HepG2 (cell line): ENCODE data around the gene NT5M. TPM values are rescaled to one million over a fixed set of nuclear protein-coding genes. Genes with fewer than 3 reads are reported as not detected.

Source experiments
- MAZ ChIP-seq, 2 experiments: sonication (generic) in 1 of 2; formaldehyde crosslinking in 1 of 2; IDR thresholded peaks; 2 replicates each; pipeline versions ENCODE4 v1.5.0 to v1.6.1; 2012 to 2020; ENCODE audit warnings: low read depth in 2 of 2, mild to moderate bottlenecking in 2 of 2, borderline replicate concordance in 1 of 2, improper control_type of control experiment in 1 of 2, low read length in 1 of 2, missing genetic modification reagents in 1 of 2, moderate library complexity in 1 of 2
- NFRKB ChIP-seq: fragments of 450-650 bp; IDR thresholded peaks from 2 replicates; pipeline ENCODE4 v1.6.1; 2017
- NR3C1 ChIP-seq: sonication (generic); formaldehyde crosslinking; IDR thresholded peaks from 2 replicates; pipeline ENCODE4 v1.4.0; 2020; ENCODE audit warnings: missing genetic modification reagents
- ZBTB7A ChIP-seq: sonication (generic); formaldehyde crosslinking; IDR thresholded peaks from 2 replicates; pipeline ENCODE4 v1.8.0; 2022; ENCODE audit warnings: mild to moderate bottlenecking, missing genetic modification reagents
- ZNF160 ChIP-seq: sonication (generic); formaldehyde crosslinking; IDR thresholded peaks from 2 replicates; pipeline ENCODE4 v1.8.0; 2022; ENCODE audit warnings: mild to moderate bottlenecking, inconsistent platforms, missing genetic modification reagents
- polyA plus RNA-seq, 8 experiments: library from polyadenylated mRNA; depleted of rRNA in 3 of 8; stranded (reverse) in 7 of 8; unstranded in 1 of 8; fragments of >200 nt; fragmentation: Illumina TruSeq in 4 of 8; extraction: Trizol in 4 of 8; gene quantifications; 2 replicates each; pipeline versions ENCODE4 v1.2.1 to v1.2.3, GENCODE V29; 2011 to 2016; ENCODE audit warnings: low read depth in 4 of 8, missing spikeins in 1 of 8, mixed read lengths in 1 of 8; ENCODE audit not compliant: insufficient read depth in 1 of 8
- total RNA-seq, 5 experiments: library from RNA; depleted of rRNA; stranded (reverse); fragments of >200 nt; fragmentation: Illumina TruSeq; extraction: Trizol; gene quantifications; 2 replicates each; pipeline ENCODE4 v1.2.3, GENCODE V29; 2016; ENCODE audit warnings: low read depth in 1 of 5
- TF ChIP-seq, protein P1 (sequence below): sonication (generic); formaldehyde crosslinking; IDR thresholded peaks from 2 replicates; pipeline ENCODE4 v1.4.0; 2020; ENCODE audit warnings: missing genetic modification reagents, borderline replicate concordance
- TF ChIP-seq, protein P2 (sequence below): sonication (generic); formaldehyde crosslinking; IDR thresholded peaks from 2 replicates; pipeline ENCODE4 v1.8.0; 2022; ENCODE audit warnings: missing genetic modification reagents, mild to moderate bottlenecking, moderate library complexity, borderline replicate concordance
- TF ChIP-seq, protein P3 (sequence below): sonication (generic); formaldehyde crosslinking; IDR thresholded peaks from 2 replicates; pipeline ENCODE4 v1.5.1; 2020; ENCODE audit warnings: mild to moderate bottlenecking, missing genetic modification reagents, moderate library complexity
- TF ChIP-seq, protein P4 (sequence below): IDR thresholded peaks from 2 replicates; pipeline ENCODE4 v1.6.1; 2016; ENCODE audit warnings: low read depth, borderline replicate concordance
- TF ChIP-seq, protein P5 (sequence below): sonication (generic); formaldehyde crosslinking; IDR thresholded peaks from 2 replicates; pipeline ENCODE4 v1.4.0; 2020; ENCODE audit warnings: missing genetic modification reagents; ENCODE audit errors: not compliant biosample characterization
- TF ChIP-seq, protein P6 (sequence below): sonication (generic); formaldehyde crosslinking; conservative IDR thresholded peaks from 2 replicates; pipeline ENCODE4 v1.4.0; 2020; ENCODE audit warnings: missing genetic modification reagents

NT5M gene
- total and polyA plus RNA-seq, 2 of the 13 experiments (the other 11 are each of a cell fraction or from before 2014, with no cell fraction given): 0.55 to 0.78 TPM

DNA sequence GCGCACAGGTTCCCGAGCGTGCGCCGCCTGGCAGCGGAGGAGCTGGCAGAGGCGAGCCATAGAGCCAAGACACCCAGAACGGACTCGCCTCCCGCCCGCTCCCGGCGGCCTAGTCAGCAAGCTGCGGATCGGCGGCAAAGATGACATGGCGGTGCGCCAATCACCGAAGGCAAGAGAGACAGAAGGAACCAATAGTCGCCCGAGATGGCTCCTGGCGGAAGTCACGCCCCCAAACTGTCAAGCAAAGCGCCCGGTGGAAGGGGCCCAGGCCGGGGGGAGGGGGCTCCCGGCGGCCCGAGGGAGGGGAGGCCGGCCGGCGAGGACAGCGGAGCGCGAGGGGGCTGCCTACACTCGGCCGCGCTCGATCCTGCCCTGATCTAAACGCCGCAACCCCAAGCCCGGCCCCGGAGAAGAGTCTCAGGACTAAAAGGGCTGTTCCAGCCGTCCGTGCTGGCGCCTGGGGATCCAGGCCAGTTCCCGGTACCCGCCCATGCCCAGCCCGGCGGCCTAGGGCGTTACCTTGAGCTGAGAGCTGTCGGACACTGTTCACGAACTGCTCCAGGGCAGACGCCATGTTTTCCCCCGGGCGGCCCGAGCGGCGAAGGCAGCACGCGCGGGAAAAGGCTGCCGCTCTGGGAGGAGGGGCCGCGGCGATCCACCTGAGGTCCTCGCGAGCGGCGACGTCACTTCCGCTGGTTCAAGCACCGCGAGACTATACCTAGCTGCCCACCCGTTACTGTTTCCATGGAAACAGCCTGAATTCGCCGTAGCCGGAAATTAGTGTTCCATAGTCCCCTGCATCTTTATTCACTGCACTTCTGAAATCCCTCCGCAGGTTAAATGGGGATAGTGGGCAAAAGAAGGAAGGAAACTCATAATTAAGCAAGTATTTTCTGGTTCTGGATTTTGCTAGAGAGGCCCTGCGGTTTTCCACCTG is 22.3 kb upstream of the NT5M start, which contains the start of gene COPS3 (continued):
- TF ChIP-seq ZBTB7A (CRISPR knock-in tag) (peak; percentile 63), NR3C1 (CRISPR knock-in tag) (no peak), NFRKB (no peak; the same call in 1 of the 2 replicates), MAZ (IDR thresholded peaks at IDR 0.05; ENCODE audit: borderline replicate concordance, low read depth, low read length) (0 out of 2 replicates have a peak, but pooled peaks have one; percentile 51), MAZ (CRISPR knock-in tag; IDR thresholded peaks at IDR 0.05; ENCODE audit: low read depth) (peak; percentile 85; the same call in 1 of the 2 replicates), ZNF160 (CRISPR knock-in tag) (0 out of 2 replicates have a peak, but pooled peaks have one; percentile 51)
- TF ChIP-seq, protein P1, sequence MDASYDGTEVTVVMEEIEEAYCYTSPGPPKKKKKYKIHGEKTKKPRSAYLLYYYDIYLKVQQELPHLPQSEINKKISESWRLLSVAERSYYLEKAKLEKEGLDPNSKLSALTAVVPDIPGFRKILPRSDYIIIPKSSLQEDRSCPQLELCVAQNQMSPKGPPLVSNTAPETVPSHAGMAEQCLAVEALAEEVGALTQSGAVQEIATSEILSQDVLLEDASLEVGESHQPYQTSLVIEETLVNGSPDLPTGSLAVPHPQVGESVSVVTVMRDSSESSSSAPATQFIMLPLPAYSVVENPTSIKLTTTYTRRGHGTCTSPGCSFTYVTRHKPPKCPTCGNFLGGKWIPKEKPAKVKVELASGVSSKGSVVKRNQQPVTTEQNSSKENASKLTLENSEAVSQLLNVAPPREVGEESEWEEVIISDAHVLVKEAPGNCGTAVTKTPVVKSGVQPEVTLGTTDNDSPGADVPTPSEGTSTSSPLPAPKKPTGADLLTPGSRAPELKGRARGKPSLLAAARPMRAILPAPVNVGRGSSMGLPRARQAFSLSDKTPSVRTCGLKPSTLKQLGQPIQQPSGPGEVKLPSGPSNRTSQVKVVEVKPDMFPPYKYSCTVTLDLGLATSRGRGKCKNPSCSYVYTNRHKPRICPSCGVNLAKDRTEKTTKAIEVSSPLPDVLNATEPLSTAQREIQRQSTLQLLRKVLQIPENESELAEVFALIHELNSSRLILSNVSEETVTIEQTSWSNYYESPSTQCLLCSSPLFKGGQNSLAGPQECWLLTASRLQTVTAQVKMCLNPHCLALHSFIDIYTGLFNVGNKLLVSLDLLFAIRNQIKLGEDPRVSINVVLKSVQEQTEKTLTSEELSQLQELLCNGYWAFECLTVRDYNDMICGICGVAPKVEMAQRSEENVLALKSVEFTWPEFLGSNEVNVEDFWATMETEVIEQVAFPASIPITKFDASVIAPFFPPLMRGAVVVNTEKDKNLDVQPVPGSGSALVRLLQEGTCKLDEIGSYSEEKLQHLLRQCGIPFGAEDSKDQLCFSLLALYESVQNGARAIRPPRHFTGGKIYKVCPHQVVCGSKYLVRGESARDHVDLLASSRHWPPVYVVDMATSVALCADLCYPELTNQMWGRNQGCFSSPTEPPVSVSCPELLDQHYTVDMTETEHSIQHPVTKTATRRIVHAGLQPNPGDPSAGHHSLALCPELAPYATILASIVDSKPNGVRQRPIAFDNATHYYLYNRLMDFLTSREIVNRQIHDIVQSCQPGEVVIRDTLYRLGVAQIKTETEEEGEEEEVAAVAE (CRISPR knock-in tag): no peak
- TF ChIP-seq, protein P2, sequence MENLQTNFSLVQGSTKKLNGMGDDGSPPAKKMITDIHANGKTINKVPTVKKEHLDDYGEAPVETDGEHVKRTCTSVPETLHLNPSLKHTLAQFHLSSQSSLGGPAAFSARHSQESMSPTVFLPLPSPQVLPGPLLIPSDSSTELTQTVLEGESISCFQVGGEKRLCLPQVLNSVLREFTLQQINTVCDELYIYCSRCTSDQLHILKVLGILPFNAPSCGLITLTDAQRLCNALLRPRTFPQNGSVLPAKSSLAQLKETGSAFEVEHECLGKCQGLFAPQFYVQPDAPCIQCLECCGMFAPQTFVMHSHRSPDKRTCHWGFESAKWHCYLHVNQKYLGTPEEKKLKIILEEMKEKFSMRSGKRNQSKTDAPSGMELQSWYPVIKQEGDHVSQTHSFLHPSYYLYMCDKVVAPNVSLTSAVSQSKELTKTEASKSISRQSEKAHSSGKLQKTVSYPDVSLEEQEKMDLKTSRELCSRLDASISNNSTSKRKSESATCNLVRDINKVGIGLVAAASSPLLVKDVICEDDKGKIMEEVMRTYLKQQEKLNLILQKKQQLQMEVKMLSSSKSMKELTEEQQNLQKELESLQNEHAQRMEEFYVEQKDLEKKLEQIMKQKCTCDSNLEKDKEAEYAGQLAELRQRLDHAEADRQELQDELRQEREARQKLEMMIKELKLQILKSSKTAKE: no peak
- TF ChIP-seq, protein P3, sequence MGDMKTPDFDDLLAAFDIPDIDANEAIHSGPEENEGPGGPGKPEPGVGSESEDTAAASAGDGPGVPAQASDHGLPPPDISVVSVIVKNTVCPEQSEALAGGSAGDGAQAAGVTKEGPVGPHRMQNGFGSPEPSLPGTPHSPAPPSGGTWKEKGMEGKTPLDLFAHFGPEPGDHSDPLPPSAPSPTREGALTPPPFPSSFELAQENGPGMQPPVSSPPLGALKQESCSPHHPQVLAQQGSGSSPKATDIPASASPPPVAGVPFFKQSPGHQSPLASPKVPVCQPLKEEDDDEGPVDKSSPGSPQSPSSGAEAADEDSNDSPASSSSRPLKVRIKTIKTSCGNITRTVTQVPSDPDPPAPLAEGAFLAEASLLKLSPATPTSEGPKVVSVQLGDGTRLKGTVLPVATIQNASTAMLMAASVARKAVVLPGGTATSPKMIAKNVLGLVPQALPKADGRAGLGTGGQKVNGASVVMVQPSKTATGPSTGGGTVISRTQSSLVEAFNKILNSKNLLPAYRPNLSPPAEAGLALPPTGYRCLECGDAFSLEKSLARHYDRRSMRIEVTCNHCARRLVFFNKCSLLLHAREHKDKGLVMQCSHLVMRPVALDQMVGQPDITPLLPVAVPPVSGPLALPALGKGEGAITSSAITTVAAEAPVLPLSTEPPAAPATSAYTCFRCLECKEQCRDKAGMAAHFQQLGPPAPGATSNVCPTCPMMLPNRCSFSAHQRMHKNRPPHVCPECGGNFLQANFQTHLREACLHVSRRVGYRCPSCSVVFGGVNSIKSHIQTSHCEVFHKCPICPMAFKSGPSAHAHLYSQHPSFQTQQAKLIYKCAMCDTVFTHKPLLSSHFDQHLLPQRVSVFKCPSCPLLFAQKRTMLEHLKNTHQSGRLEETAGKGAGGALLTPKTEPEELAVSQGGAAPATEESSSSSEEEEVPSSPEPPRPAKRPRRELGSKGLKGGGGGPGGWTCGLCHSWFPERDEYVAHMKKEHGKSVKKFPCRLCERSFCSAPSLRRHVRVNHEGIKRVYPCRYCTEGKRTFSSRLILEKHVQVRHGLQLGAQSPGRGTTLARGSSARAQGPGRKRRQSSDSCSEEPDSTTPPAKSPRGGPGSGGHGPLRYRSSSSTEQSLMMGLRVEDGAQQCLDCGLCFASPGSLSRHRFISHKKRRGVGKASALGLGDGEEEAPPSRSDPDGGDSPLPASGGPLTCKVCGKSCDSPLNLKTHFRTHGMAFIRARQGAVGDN: peak; percentile 92
- TF ChIP-seq, protein P4, sequence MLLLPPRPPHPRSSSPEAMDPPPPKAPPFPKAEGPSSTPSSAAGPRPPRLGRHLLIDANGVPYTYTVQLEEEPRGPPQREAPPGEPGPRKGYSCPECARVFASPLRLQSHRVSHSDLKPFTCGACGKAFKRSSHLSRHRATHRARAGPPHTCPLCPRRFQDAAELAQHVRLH (CRISPR knock-in tag): no peak; the same call in 1 of the 2 replicates
- TF ChIP-seq, protein P5, sequence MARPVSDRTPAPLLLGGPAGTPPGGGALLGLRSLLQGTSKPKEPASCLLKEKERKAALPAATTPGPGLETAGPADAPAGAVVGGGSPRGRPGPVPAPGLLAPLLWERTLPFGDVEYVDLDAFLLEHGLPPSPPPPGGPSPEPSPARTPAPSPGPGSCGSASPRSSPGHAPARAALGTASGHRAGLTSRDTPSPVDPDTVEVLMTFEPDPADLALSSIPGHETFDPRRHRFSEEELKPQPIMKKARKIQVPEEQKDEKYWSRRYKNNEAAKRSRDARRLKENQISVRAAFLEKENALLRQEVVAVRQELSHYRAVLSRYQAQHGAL (CRISPR knock-in tag): peak; percentile 59
- TF ChIP-seq, protein P6, sequence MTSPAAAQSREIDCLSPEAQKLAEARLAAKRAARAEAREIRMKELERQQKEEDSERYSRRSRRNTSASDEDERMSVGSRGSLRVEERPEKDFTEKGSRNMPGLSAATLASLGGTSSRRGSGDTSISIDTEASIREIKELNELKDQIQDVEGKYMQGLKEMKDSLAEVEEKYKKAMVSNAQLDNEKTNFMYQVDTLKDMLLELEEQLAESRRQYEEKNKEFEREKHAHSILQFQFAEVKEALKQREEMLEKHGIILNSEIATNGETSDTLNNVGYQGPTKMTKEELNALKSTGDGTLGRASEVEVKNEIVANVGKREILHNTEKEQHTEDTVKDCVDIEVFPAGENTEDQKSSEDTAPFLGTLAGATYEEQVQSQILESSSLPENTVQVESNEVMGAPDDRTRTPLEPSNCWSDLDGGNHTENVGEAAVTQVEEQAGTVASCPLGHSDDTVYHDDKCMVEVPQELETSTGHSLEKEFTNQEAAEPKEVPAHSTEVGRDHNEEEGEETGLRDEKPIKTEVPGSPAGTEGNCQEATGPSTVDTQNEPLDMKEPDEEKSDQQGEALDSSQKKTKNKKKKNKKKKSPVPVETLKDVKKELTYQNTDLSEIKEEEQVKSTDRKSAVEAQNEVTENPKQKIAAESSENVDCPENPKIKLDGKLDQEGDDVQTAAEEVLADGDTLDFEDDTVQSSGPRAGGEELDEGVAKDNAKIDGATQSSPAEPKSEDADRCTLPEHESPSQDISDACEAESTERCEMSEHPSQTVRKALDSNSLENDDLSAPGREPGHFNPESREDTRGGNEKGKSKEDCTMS (CRISPR knock-in tag): no peak
